Mucosa of gallbladder (tissue), 1 donor: Measurements from ENCODE around the gene PRKCB. TPM values are rescaled to one million over a fixed set of nuclear protein-coding genes. Genes with fewer than 3 reads are reported as not detected.
"Not testable (repeated sequence)": the region's sequence is repeated elsewhere in the genome, so short reads cannot be mapped to it uniquely, and the experiment has no call there.

ENCODE experiments used
- DNase-seq: peaks from one replicate; pipeline ENCODE4 v3.0.0-alpha.2; 2020; ENCODE audit warnings: low spot score
- total RNA-seq: library from RNA; stranded (reverse); gene quantifications from one replicate; pipeline ENCODE4 v1.2.1, GENCODE V29; 2021
- donor health status: DM: no; HTN: no; CAD: no.

Gene PRKCB
- total RNA-seq, 1 donor from 2014 or later = 9.6 TPM

GRCh38 chr16:24130494-24131085 lies 294.8 kb downstream of the PRKCB start:
- no peak for DNase-seq

DNA sequence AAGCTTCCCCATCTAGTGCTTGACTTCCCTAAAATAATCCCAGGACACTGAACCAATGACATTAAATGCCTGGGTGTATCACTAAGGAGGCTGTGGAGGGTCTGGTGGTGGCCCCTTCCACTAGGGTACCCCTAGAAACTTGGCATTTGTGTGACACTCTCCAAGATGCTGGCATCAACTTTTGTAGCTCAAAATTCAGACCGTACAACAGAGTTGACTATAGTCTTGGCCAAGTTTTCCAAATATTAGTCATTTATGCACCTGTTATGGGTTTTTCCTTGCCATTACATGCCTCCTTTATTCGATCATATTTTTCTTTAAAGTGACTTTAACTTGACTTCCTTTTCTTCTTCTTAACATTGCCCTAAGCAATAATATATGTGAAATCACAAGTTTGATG lies 295.5 kb downstream of the PRKCB start:
- no peak for DNase-seq

DNA sequence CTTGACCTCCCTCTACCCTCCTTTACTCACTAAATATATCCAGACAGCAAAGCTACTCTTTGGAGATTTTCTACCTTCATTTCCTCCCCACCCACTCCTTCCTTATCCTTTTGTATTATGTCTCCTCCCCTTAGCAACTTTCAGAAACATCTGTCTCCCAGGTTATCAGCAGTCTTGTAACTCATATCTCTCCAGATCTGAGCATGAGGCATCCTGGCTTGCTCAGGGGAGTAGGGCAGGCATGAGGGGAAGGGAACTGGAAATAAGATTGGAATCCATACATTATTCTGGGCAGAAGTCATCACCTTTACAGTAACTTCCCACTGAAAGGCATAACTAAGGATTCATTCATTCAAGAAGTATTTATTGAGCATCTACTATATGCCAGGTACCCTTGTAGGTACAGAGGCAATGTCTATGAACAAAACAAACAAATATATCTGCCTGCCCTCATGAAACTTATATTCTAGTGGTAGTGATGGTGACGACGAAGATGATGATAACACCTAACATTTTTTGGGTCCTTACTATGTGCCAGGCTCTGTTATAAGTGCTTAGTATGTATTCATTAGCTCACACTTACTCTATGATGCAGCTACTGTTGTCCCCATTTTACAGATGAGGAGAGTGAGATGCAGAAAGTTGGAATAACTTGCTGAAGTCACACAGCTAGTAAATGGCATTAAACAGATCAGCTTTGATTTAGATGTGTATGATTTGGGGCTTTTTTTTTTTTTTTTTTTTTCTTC lies 296.4 kb downstream of the PRKCB start:
- DNase-seq = no peak

DNA sequence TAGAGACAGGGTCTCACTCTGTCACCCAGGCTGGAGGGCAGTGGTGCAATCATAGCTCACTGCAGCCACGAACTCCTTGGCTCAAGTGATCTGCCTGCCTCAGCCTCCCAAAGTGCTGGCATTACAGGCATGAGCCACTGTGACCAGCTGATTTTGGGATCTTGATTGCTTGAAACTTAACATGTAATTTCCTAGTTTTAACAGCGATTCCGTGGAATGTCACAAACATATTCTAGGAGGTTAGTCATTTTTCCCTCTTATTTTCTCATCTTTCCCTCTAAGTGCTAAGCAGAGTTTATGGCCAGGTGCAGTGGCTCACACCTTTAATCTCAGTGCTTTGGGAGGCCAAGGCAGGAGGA lies 297.0 kb downstream of the PRKCB start:
- no peak for DNase-seq

GRCh38 chr16:24135624-24136565 lies 300.1 kb downstream of the PRKCB start:
- DNase-seq = no peak

DNA sequence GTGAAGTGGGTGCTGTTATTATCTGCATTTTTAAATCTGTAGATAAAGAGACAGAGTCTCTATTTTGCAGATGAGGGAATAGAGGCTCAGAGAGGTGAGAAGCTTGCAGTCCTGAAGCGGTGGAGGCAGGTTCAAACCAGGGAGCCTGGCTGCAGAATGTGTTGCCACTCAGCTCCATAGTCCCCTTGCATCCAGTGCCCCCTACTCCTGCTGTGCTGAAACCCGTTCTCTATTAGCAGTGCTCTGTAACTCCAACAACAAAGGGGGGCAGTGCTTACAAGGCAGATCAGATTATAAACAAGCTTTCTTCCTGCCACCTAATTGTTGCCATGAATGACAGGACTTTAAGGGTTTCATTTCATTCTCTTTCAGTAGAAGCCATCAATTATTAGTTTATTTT lies 302.2 kb downstream of the PRKCB start:
- no peak for DNase-seq

DNA sequence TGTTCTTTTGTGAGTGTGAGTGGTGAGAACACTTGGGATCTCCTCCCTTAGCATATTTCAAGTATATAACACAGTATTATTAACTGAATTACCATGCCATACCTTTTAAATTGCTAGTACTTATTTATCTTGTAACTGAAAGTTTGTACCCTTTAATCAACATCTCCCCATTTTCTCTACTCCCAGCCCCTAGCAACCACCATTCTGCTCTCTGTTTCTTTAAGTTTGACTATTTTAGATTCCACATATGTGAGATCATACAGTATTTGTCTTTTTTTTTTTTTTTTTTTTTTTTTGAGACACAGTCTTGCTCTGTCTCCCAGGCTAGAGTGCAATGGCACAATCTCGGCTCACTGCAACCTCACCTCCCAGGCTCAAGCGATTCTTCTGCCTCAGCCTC lies 302.8 kb downstream of the PRKCB start:
- DNase-seq = no peak

GRCh38 chr16:24139282-24139681 lies 303.5 kb downstream of the PRKCB start:
- DNase-seq = no peak

DNA sequence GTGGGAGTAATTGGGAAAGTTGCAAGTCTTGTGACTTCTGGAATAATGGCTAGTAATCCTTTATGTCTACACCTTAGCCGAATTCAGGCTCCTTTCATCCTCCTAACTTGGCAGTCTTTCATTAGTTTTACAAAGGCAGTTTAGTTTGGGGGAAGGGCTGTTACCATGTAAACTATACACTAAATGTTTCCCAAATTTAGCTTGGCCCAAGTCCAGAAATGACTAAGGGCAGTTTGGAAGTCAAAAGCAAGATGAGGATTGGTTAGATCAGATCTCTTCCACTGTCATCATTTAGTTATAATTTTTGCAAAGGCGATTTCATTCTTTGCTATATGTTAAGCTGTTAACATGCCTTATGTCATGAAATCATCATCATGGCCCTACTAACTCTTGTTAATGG lies 304.9 kb downstream of the PRKCB start:
- no peak for DNase-seq

DNA sequence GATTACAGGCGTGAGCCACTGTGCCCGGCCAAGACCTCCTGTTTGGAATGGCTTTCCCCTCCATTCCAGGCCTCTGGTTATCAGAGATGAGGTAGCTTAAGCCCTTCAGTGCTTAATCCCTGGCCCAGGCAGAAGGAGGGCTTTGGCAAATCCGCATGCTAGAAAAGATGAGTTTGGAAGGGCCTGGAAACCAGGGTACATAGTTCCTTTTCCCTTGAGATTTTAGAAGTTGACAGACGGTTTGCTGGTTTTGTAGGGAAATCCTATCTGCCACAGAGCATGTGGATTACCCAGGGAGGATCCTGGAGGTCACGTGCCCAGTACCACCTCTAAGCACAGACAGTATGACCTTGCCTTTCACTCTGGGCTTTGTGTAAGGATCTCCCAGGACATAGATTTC lies 305.7 kb downstream of the PRKCB start:
- DNase-seq = no peak

- DNase-seq = no peak
Measured at GRCh38 chr16:24141917-24142316, 306.1 kb downstream of the PRKCB start.

DNA sequence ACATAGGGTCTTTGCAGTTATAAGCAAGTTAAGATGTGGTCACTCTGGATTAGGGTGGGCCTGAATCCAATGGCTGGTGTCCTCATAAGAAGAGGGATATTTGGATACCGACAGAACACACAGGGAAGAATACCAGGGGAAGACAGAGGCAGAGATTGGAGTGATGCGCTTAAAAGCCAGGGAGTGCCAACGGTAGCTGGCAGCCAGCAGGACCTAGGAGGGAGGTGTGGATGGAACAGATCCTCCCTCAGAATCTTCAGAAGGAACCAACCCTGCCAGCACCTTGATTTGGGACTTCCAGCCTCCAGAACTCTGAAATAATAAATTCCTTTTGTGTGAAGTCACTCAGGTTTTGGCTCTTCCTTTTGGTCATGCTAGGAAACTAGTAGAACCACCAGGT lies 310.1 kb downstream of the PRKCB start:
- no peak for DNase-seq

DNA sequence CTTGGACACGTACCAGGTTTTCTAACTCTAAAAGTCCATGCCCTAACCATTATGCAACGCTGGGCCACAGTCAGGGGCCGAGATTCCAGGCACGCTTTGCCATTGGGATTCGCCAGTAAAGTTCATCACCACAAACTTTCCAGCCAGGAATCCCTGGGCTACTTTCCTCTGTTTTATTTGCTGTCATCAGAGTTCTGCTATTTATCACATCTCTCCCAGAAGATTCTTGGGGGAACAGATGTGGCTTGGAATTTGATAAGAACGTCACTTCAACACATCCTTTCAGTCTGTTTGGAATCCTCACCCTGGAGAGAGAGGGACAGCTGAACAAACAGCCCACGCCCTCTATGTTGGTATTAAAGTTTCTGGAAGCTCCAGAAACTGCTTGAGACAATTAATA lies 310.7 kb downstream of the PRKCB start:
- DNase-seq = peak; percentile 11

- no peak for DNase-seq
Measured at GRCh38 chr16:24149102-24149501, 313.3 kb downstream of the PRKCB start.

DNA sequence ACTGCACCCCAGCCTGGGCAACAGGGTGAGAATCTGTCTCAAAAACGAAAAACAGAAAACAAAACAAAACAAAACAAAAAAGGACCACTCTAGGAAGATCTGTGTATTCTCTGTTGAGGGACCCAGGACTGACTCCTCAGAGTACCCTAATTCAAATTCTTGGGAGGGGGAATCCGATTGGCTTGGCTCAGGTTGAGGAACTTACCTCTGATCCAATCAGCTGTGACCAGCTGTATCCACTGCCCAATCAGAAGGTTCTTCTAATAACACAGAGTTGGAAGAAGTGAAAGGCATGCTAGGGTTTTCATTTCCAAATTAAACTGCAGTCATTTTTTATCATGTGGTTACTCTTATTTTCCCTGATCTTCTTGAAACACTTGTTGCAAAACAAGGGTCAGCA lies 314.5 kb downstream of the PRKCB start:
- no peak for DNase-seq

GRCh38 chr16:24151482-24151939 lies 315.7 kb downstream of the PRKCB start:
- DNase-seq = no peak

- DNase-seq = not testable (repeated sequence)
Measured at GRCh38 chr16:24152048-24152447, 316.3 kb downstream of the PRKCB start.

- DNase-seq = no peak
Measured at GRCh38 chr16:24152826-24153225, 317.0 kb downstream of the PRKCB start.

- no peak for DNase-seq
Measured at GRCh38 chr16:24156777-24157176, 321.0 kb downstream of the PRKCB start.

DNA sequence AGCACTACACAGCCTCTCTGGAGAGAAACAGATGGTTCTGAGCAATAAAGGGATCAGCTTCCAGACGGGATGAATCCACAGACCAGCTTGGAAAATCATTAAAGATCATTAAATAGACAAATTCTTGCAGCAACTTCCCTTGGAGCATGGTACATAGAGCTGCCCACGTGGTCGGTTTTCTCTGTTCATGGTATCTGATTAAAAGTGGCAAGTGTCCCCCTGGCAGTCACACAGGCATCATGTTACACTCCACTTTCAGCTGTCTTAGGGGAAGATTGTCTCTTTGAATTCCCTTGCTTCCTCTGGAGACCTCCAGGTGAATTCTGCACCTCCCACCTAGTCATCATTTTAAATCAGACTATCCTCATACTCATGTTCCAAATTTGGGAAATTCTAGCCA lies 328.2 kb downstream of the PRKCB start:
- no peak for DNase-seq

DNA sequence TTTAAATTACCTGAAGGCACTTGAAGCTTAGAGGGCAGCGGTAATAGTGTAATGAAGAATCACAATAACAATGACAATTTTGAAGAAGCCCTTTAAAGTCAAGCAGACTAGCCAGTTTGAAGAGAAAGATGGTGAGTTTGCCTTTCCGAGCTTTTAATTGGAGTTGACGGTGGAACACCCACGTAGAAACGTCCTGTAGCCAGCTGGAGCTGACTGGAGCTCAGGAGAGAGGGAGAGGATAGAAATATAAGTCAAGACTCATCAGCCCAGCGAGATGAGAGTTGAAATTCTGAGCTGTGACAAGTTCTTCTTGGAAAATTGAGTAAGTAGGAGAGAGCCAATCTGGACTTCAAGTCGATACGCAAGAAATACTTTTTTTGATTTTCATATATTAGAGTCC lies 328.6 kb downstream of the PRKCB start:
- DNase-seq = no peak

DNA sequence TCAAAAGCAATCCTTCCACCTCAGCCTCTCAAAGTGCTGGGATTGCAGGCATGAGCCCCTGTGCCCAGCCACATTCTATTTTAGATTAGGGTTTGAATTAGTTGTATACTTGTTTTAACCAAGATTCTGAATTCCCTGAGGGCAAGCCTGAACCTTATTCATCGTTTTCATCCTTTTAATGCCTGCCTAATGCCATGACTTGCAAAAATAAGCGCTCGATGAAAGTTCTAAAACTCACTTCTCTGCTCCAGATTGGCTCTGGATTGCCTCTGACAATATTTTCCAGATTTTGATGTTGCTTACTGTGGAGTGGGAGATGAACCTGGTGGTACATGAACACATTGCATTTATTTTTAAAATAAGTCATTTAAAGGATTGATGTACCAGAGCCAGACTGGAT lies 329.5 kb downstream of the PRKCB start:
- no peak for DNase-seq
